Measurements from ENCODE around the gene PRUNE2. TPM values are rescaled to one million over a fixed set of nuclear protein-coding genes. Genes with fewer than 3 reads are reported as not detected.

Gene PRUNE2
- total RNA-seq, 1 donor from 2014 or later = 1.3 TPM

DNA sequence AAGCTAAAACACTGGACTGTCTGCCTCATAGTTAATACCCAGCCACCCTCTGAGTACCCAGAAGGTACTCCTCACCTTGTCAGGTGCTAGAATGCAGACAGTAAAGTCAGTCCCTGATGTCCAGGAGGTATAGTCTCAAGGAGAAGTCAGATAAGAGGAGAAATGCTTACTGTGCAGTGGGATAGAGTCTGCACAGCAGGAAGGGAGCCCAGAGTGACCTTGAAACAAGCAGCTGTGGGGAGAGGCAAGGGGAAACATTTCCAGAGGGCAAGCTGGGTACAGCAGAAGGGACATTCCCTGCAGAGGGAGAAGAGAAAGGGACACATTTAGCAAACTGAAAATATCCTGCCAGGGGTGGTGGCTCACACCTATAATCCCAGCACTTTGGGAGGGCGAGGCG, 324.2 kb downstream of the PRUNE2 start:
- intact Hi-C loops (cut with DNase I) = no loop called here
- ATAC-seq (ENCODE audit: poor library complexity) = no peak
- no peak for DNase-seq

DNA sequence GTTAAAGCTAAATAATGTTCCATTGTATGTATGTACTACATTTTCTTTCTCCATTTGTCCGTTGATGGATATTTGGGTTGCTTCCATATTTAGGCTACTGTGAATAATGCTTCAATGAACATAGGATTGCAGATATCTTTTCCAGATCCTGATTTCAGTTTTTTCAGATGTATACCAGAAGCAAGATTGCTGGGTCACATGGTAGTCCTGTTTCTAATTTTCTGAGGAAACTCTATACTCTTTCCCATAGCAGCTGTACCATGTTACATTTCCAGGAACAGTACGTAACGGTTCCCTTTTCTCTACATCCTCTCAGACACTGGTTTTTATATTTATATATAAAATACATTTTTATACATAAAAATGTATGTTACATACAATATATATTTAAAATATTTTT, 325.1 kb downstream of the PRUNE2 start:
- no peak for DNase-seq
- intact Hi-C loops (cut with DNase I) = no loop called here
- no peak for ATAC-seq (ENCODE audit: poor library complexity)

DNA sequence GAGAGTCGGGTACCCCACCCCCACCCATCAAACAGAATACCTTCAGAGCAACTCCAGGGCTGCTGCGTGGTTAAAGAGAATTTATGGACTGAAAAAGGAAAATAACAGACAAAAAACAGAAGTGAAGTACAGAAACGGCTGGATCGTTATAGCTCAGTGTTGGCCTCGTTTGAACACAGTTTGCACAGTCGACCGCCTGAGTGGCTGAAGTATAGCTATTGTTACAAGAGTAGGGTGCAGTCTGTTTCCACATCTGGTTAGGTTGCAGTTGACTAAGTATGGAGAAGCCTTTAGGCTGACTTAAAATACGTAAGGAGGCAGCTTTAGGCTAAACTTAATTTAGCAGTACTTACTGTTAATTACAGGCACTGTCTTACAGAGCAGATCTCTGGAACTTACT, 325.7 kb downstream of the PRUNE2 start:
- no peak for ATAC-seq (ENCODE audit: poor library complexity)
- no peak for DNase-seq

DNA sequence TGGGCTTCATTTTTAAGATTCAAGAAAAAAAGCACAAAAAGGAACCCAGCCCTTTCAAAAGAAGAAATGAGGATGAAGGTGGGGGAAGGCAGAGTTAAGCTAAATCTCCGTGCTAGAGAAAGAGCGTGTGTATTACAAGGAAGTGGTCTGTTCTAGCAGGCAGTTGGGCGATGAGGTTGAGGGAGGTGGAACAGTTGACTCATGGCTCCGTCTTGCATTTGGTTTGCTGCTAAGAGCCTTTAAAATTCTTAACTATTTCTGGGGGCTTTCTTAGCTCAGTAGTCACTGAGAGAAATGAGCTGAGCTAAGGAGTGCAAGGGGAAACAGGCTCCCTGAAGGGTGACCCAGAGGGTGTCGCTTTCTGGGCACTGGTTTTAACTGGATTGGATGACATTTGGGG, 329.6 kb downstream of the PRUNE2 start:
- intact Hi-C loops (cut with DNase I) = no loop called here
- ATAC-seq (ENCODE audit: poor library complexity) = peak; percentile 52

More for the DNA sequence above, 325.7 kb downstream of the PRUNE2 start:
- intact Hi-C loops (cut with DNase I) = no loop called here

DNA sequence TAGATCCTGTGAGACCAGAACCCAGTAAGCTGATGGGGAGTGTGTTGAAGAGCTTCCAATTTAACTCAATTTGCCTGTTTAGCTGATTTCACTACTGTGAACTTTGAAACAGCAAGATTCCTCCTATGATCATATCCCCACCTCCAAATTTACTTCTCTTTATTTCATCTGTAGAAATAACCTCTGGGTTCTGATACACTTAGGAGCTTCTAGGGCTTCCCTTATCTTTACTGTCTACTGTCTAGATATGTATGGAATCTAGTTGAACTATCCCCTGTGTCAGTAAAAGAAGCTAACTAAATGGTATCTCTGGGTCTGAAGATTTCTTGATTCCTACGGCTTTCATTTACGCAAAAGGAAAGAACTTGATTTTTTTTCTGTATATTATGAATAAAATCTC, 330.2 kb downstream of the PRUNE2 start:
- intact Hi-C loops (cut with DNase I) = no loop called here
- ATAC-seq (ENCODE audit: poor library complexity) (no peak), DNase-seq (no peak)

More for the DNA sequence above, 329.6 kb downstream of the PRUNE2 start:
- no peak for DNase-seq

DNA sequence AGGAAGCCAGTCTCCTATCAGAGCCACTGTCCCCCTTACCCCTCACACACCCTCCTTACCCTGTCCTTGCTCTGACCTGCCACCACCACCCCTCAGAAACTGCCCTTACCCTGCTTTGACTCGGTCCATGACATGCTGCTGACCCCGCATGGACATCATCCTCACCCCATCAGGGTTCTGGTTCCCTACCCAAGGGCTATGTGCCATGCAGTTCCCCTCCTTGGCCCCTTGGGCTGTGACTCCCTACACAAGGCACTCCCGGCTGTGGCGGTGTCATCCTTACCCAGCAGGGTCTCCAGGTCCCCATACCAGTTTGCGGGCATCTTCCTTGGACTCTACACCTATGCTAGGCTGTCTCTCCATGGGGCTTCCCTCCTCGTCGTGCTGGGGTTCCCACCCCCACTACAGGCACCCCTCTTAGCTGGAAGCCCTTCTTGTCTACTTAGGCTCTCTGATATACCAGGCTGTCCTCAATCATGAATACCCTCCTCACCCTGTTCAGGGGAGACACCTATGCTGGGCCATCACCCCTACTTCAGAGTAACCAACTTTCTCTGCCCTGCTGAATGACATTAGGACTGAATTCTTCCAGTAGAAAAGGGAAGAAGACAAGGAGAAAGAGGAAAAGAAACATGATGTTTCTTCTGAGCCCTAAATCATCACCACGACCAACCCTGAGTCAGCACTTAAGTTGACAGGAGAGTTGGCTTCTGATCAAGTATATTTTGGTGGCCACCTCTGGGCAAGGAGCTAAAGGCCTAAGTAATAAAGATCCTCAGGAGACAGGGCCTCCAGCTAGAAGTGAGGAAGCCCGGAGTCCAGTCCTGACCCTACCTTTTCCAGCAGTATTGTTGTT, 331.8 kb downstream of the PRUNE2 start:
- intact Hi-C loops (cut with DNase I) = no loop called here
- DNase-seq = no peak
- ATAC-seq (ENCODE audit: poor library complexity) = no peak

DNA sequence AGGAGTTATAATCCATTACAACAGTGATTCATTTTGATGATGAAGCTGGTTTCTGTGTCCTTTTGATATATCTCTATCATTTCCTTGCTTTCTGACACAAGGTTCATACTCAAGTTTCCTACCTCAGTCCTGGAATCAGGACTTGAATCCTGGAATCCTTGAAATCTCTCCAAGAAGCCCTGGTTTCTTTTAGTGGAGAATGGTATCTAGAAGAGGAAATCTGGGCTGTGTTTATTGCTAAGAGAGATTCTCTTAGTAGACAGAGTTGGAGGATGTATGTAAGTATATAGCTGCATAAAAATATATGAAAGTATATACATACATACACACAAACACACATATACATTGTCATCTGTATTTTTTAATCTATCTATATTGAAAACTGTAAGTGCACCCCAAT, 332.5 kb downstream of the PRUNE2 start:
- ATAC-seq (ENCODE audit: poor library complexity) = no peak
- intact Hi-C loops (cut with DNase I) = no loop called here
- DNase-seq = no peak

DNA sequence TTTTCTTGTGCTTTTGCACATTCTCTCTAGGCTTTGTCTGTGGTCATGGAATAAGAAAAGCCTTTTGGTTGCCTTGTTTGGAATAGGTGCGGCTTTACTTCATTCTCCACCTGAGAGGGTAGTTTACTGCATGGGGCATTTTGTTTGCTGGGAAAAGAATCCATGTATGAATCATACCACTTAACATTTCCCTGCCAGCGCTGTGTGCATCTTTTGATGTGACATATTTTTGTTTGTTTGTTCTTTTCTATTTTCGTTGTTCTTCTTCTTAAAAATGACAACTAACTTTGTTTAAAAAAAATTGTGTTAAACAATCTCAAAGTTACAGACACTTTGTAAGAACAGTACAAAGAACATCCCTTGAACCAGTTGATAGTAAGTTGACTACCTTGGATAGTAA, 333.8 kb downstream of the PRUNE2 start:
- intact Hi-C loops (cut with DNase I) = no loop called here
- DNase-seq (no peak), ATAC-seq (ENCODE audit: poor library complexity) (no peak)

DNA sequence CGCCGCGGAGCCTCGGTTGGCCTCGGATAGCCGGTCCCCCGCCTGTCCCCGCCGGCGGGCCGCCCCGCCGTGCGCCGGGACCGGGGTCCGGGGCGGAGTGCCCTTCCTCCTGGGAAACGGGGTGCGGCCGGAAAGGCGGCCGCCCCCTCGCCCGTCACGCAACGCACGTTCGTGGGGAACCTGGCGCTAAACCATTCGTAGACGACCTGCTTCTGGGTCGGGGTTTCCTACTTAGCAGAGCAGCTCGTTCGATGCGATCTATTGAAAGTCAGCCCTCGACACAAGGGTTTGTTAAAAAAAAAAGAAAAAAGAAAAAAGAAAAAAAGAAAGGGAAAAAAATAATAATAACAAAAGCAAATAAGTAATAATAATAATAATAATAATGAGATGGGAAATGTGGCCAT, 334.2 kb downstream of the PRUNE2 start:
- DNase-seq (peak; percentile 43), ATAC-seq (ENCODE audit: poor library complexity) (no peak)
- intact Hi-C loops (cut with DNase I) = no loop called here

DNA sequence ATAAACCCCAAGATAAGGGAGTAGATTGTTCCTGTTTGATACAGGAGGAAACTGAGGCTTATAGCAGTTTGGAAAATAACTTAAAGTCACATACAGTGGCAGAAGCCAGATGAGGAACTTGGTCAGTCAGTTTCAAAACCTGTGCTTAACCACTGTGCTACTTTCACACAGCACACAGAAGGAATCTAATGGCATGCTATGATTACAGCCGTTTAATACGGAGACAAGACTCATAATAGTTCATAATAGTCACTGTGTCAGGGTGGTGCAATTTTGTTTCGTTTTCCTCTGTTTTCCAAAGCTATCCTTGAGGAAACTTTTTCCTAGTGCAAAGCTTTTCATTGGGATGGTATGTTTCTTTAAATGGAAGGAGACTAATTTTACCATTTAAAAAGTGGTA, 334.6 kb downstream of the PRUNE2 start:
- ATAC-seq (ENCODE audit: poor library complexity) (peak; percentile 53), DNase-seq (no peak)
- intact Hi-C loops (cut with DNase I) = no loop called here

DNA sequence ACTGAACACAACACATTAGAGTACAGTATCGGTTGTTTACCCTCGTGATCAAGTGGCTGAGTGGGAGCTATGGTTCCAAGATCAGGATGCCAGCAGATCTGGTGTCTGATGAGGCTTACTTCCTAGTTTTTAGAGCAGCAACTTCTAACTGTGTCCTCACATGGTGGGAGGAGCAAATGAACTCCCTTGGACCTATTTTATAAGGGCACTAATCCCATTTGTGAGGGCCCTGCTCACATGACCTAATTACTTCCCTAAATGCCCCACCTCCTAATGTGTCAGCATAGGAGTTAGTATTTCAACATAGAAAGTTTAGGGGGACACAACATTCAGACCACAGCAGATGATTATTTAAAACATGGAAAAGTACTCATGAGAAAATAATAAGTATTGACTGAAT, 335.1 kb downstream of the PRUNE2 start:
- intact Hi-C loops (cut with DNase I) = no loop called here
- DNase-seq (no peak), ATAC-seq (ENCODE audit: poor library complexity) (no peak)

DNA sequence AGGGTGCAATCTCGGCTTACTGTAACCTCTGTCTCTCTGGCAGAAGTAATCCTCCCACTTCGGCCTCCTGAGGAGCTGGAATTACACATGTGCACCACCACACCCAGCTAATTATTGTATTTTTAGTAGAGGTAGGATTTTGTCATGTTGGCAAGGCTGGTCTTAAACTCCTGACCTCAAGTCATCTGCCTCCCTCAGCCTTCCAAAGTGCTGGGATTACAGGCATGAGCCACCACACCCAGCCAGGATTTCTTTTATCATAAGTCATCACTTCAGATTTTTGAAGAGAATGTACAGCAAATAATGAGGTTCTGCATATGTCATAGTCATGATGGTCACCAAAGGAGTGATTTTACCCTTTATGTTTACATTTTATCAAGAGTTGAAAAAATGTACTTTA, 338.8 kb downstream of the PRUNE2 start:
- ATAC-seq (ENCODE audit: poor library complexity) (no peak), DNase-seq (no peak)
- intact Hi-C loops (cut with DNase I) = no loop called here

DNA sequence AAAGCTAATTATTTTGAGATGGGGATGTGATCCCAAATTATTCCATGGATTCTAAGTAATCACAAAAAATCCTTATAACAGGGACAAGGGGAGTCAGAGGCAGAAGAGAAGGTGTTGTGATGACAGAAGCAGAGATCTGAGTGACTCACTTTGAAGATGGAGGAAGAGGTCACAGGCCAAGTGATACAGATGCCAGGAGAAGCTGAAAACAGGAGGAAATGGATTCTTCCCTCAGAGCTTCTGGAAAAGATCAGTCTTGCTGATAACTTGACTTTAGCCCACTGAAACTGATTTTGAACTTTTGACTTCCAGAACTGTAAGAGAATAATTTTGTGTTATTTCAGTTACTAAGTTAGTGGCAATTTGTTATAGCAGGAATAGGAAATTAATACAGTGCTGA, 341.6 kb downstream of the PRUNE2 start:
- DNase-seq = no peak
- intact Hi-C loops (cut with DNase I) = loop anchor here (5.0 kb wide), 1 partner anchor 48 kb away; no protein-coding TSS in a partner anchor
- no peak for ATAC-seq (ENCODE audit: poor library complexity)

DNA sequence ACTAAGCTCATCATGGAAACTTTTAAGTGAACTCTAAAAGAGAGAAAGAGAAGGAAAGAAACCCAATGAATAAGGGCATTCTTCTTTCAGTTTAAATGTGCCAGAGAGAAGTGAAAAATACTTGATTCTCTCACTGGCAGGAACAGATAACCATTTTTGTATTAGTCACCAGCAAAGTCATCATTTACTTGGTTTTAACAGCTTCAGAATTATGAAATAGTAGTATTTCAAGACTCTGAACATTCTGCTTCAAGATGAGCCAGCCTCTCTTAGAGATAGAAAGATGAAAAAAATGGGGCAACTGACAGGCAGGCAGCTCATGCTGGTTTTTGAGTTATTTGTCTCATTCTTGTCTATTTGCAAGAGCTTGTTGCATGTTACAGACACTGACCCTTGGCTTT, 343.4 kb downstream of the PRUNE2 start:
- DNase-seq = no peak
- intact Hi-C loops (cut with DNase I) = loop anchor here (5.0 kb wide), 1 partner anchor 50 kb away; no protein-coding TSS in a partner anchor
- peak; percentile 39 for ATAC-seq (ENCODE audit: poor library complexity)

DNA sequence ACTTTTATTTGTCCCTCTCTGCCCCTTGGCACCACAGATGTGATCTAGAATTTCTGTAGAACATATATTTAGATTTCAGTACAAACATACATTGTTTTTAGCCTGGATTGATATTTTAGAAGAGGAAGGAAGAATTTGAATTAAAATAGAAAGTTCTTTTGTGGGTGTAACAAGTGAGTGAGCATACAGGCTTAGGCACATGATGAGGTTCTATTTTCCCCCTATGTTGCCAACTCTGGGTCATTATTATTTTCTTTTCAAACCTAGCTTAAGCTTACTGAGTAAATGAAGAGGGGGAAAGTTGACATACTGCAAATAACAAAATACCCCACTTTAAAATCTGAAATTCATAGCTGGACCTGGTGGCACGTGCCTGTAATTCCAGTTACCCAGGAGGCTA, 344.0 kb downstream of the PRUNE2 start:
- no peak for DNase-seq
- intact Hi-C loops (cut with DNase I) = loop anchor here (5.0 kb wide), 1 partner anchor 50 kb away; no protein-coding TSS in a partner anchor
- no peak for ATAC-seq (ENCODE audit: poor library complexity)

Other genes starting within 250 kb of the PRUNE2 start
- gene PCA3, start 141.7 kb downstream of the PRUNE2 start, total RNA-seq = not detected
- not detected for gene FOXB2, start 113.5 kb upstream of the PRUNE2 start, total RNA-seq

Data from Right ventricle myocardium superior (tissue), 1 donor.